HepG2 (cell line): ENCODE data around the gene AXDND1.
"Not testable (repeated sequence)": the region's sequence is repeated elsewhere in the genome, so short reads cannot be mapped to it uniquely, and the experiment has no call there.

ENCODE experiments used
- ASH2L ChIP-seq: fragments of 300-600, 200-600 bp; sonication (generic); IDR thresholded peaks from 2 replicates; pipeline ENCODE4 v1.7.0; 2017; ENCODE audit warnings: low read depth, mild to moderate bottlenecking, moderate library complexity, mixed read lengths, low read length; ENCODE audit not compliant: insufficient read length
- CTCF ChIP-seq: sonication (generic); formaldehyde crosslinking; IDR thresholded peaks from 2 replicates; pipeline ENCODE4 v1.5.0; 2020; ENCODE audit warnings: mild to moderate bottlenecking, missing genetic modification reagents, moderate library complexity
- EZH2 ChIP-seq: conservative IDR thresholded peaks from 2 replicates; pipeline ENCODE4 v1.6.1; 2012; ENCODE audit warnings: mild to moderate bottlenecking, low read depth, low read length, moderate library complexity
- FOSL2 ChIP-seq: sonication (generic); formaldehyde crosslinking; IDR thresholded peaks from 2 replicates; pipeline ENCODE4 v1.4.0; 2020; ENCODE audit warnings: missing genetic modification reagents
- JUN ChIP-seq: sonication (generic); formaldehyde crosslinking; IDR thresholded peaks from 2 replicates; pipeline ENCODE4 v1.4.0; 2020; ENCODE audit warnings: mild to moderate bottlenecking, missing genetic modification reagents
- NFIC ChIP-seq: IDR thresholded peaks from 2 replicates; pipeline ENCODE4 v1.6.1; 2012; ENCODE audit warnings: mild to moderate bottlenecking, low read length, inconsistent platforms
- TAF1 ChIP-seq: sonication (generic); formaldehyde crosslinking; IDR thresholded peaks from 2 replicates; pipeline ENCODE4 v1.4.0; 2020; ENCODE audit warnings: missing genetic modification reagents
- TCF7 ChIP-seq: sonication (generic); IDR thresholded peaks from 2 replicates; pipeline ENCODE4 v1.6.1; 2016; ENCODE audit warnings: antibody characterized with exemption, low read depth
- ZFX ChIP-seq: sonication (generic); formaldehyde crosslinking; IDR thresholded peaks from 2 replicates; pipeline ENCODE4 v1.4.0; 2020; ENCODE audit warnings: mild to moderate bottlenecking, low read depth, missing genetic modification reagents, moderate library complexity
- ZNF333 ChIP-seq: sonication (generic); formaldehyde crosslinking; IDR thresholded peaks from 2 replicates; pipeline ENCODE4 v1.4.0; 2020; ENCODE audit warnings: mild to moderate bottlenecking, missing genetic modification reagents, borderline replicate concordance
- ZNF672 ChIP-seq: sonication (generic); formaldehyde crosslinking; IDR thresholded peaks from 2 replicates; pipeline ENCODE4 v1.8.1; 2022; ENCODE audit warnings: missing genetic modification reagents
- ZNF782 ChIP-seq: sonication (generic); formaldehyde crosslinking; IDR thresholded peaks from 2 replicates; pipeline ENCODE4 v1.4.0; 2020; ENCODE audit warnings: missing genetic modification reagents, mild to moderate bottlenecking, borderline replicate concordance
- TF ChIP-seq, protein P1 (sequence below), 2 experiments: sonication (generic) in 1 of 2; formaldehyde crosslinking in 1 of 2; IDR thresholded peaks; 2 replicates each; pipeline versions ENCODE4 v1.4.0 to v1.6.1; 2018 to 2020; ENCODE audit warnings: missing genetic modification reagents in 2 of 2, borderline replicate concordance in 1 of 2, low read depth in 1 of 2, mild to moderate bottlenecking in 1 of 2, missing biosample characterization in 1 of 2

GRCh38 chr1:179440301-179440700, 74.5 kb downstream of the AXDND1 start:
- TF ChIP-seq EZH2; TAF1 (CRISPR knock-in tag); ZNF333 (CRISPR knock-in tag); ZNF672 (CRISPR knock-in tag); ASH2L; NFIC; CTCF; JUN (CRISPR knock-in tag); TCF7; ZNF782 (CRISPR knock-in tag); ZFX (CRISPR knock-in tag); FOSL2: not testable (repeated sequence)
- TF ChIP-seq, protein P1, sequence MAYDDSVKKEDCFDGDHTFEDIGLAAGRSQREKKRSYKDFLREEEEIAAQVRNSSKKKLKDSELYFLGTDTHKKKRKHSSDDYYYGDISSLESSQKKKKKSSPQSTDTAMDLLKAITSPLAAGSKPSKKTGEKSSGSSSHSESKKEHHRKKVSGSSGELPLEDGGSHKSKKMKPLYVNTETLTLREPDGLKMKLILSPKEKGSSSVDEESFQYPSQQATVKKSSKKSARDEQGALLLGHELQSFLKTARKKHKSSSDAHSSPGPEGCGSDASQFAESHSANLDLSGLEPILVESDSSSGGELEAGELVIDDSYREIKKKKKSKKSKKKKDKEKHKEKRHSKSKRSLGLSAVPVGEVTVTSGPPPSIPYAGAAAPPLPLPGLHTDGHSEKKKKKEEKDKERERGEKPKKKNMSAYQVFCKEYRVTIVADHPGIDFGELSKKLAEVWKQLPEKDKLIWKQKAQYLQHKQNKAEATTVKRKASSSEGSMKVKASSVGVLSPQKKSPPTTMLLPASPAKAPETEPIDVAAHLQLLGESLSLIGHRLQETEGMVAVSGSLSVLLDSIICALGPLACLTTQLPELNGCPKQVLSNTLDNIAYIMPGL (CRISPR knock-in tag; IDR thresholded peaks at IDR 0.05; ENCODE audit: borderline replicate concordance in 1 of 2, low read depth in 1 of 2), result not testable (repeated sequence)
